Smooth muscle cell of trachea (primary cell): Measurements from ENCODE around the gene KLHL14. TPM values are rescaled to one million over a fixed set of nuclear protein-coding genes. Genes with fewer than 3 reads are reported as not detected.

Experiments
- total RNA-seq: library from RNA; depleted of rRNA; stranded (reverse); fragments of >200 nt; gene quantifications from 2 replicates; pipeline ENCODE4 v1.2.1, GENCODE V29; 2014

The KLHL14 gene
- total RNA-seq, result not detected in 2 replicates

GRCh38 chr18:32772581-32773381 lies at the start of gene KLHL14:
TSS of gene KLHL14 (minus strand) at chr18:32773023. CDS start at chr18:32770591, 2,432 bp downstream.

